ENCODE data around the gene ZNF557.
"Not testable (repeated sequence)": the region's sequence is repeated elsewhere in the genome, so short reads cannot be mapped to it uniquely, and the experiment has no call there.

ZNF557 gene

DNA sequence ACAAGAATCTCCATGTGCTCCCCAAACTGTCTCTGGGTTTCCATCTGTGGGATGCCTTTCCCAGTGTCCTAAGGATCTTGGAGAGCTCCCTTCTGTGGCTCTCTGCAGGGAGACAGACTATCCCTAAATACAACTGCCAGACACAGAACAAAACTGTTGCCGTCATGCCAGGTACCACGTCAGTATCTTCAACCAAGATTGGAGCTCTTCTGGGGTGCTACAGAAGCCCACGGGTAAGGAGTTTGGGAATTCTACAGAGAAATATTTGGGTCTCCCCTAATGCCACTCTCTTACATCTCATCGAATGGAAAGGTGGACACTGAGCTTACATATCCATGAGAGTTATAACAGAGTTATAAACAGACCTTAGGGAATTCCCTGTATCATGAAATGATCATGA is 6.2 kb upstream of the ZNF557 start:
- DNase-seq (ENCODE audit: low read depth, low spot score) = no peak
- CTCF ChIA-PET = no interaction called here

GRCh38 chr19:7063764-7064418 is 5.6 kb upstream of the ZNF557 start:
- ChIA-PET POLR2A (no interaction called here), CTCF (no interaction called here)
- DNase-seq (ENCODE audit: low read depth, low spot score) = no peak
- no peak overlapping the region for H3K4me3 ChIP-seq (ENCODE audit: low read depth, low read length)
- TF ChIP-seq CTCF (IDR thresholded peaks at IDR 0.05; ENCODE audit: insufficient read depth, low read length, missing control alignments) = no peak

More for the DNA sequence above, 6.2 kb upstream of the ZNF557 start:
- POLR2A ChIA-PET = no interaction called here
- no peak overlapping the region for H3K4me3 ChIP-seq (ENCODE audit: low read depth, low read length)
- no peak for TF ChIP-seq CTCF (IDR thresholded peaks at IDR 0.05; ENCODE audit: insufficient read depth, low read length, missing control alignments)

DNA sequence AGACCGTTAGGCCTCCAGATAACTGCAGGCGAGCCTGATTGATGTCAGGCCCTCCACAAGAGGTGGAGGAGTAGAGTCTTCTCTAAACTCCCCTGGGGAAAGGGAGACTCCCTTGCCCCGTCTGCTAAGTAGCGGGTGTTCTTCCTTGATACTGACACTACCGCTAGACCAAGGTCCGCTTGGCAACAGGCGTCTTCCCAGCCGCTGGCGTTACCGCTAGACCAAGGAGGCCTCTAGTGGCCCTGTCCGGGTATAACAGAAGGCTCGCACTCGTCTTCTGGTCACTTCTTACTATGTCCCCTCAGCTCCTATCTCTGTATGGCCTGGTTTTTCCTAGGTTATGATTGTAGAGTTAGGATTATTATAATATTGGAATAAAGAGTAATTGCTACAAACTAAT is 2.4 kb upstream of the ZNF557 start:
- CTCF ChIA-PET; POLR2A ChIA-PET; DNase-seq (ENCODE audit: low read depth, low spot score); H3K4me3 ChIP-seq (ENCODE audit: low read depth, low read length): not testable (repeated sequence)

DNA sequence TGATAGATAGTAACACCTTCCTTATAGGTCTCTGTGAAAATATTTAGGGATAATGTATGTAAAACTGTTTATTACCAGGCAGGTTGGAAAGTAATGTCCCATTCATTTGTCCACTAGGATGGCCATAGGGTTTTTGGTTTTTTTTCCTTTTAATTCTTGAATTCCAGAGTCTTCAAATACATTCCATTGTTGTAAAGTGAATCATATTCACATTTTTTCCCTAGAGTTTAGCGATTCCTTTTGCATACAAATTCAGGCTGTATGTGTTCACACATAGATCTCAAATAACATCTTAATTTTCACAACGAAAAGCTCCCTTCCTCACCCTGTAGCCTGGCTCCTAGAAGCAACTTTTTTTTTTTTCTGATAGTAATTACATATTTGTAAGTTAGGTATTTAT is 1.8 kb upstream of the ZNF557 start:
- CTCF ChIA-PET = interaction anchor here (1.5 kb wide), 1 partner anchor 273 kb away, joined by 6 read pairs; no protein-coding TSS in a partner anchor
- DNase-seq (ENCODE audit: low read depth, low spot score) = peak; percentile 24
- POLR2A ChIA-PET = no interaction called here
- no peak for TF ChIP-seq CTCF (IDR thresholded peaks at IDR 0.05; ENCODE audit: insufficient read depth, low read length, missing control alignments)
- H3K4me3 ChIP-seq (ENCODE audit: low read depth, low read length) = no peak overlapping the region

GRCh38 chr19:7068599-7068998 is 904 bp upstream of the ZNF557 start:
- ChIA-PET POLR2A (interaction anchor here (0.8 to 1.0 kb wide), 5 partner anchors 10 to 31 kb away, joined by 3 to 4 read pairs (median 4); no protein-coding TSS in a partner anchor), CTCF (interaction anchor here (0.9 to 1.5 kb wide), 3 partner anchors 19 to 613 kb away, joined by 3 to 6 read pairs (median 4); partner anchors contain the start of gene TRAPPC5)
- H3K4me3 ChIP-seq (ENCODE audit: low read depth, low read length) = peak overlapping the region; percentile 42
- no peak for TF ChIP-seq CTCF (IDR thresholded peaks at IDR 0.05; ENCODE audit: insufficient read depth, low read length, missing control alignments)
- DNase-seq (ENCODE audit: low read depth, low spot score) = no peak

GRCh38 chr19:7069904-7070226 is 362 bp downstream of the ZNF557 start:
- DNase-seq (ENCODE audit: low read depth, low spot score) = no peak

More at GRCh38 chr19:7069904-7070226, 362 bp downstream of the ZNF557 start:
- H3K4me3 ChIP-seq (ENCODE audit: low read depth, low read length) = peak overlapping the region; percentile 93
- TF ChIP-seq CTCF (IDR thresholded peaks at IDR 0.05; ENCODE audit: insufficient read depth, low read length, missing control alignments) = no peak
- CTCF ChIA-PET = interaction anchor here (1.5 to 2.4 kb wide), 2 partner anchors 11 to 611 kb away, joined by 4 to 10 read pairs; partner anchors contain the start of gene TRAPPC5
- POLR2A ChIA-PET = interaction anchor here (0.6 to 1.0 kb wide), 6 partner anchors 10 to 1012 kb away, joined by 3 to 4 read pairs (median 4); no protein-coding TSS in a partner anchor
